Large intestine (tissue), 3 donors: ENCODE data around the gene CDC34. TPM values are rescaled to one million over a fixed set of nuclear protein-coding genes. Genes with fewer than 3 reads are reported as not detected.
A peak's percentile ranks its signal among the peaks of the same experiment; 100 is the strongest.

Experiments used
- DNase-seq, 2 donors: peaks; one replicate each; pipeline versions ENCODE4 v3.0.0 to v3.0.0-alpha.2; 2013
- H3K27ac ChIP-seq: one replicate; pipeline ENCODE4 v1.5.1; 2013; ENCODE audit warnings: low read length
- H3K27me3 ChIP-seq: 2 replicates; pipeline ENCODE4 v1.6.1; 2013; ENCODE audit warnings: low read length; ENCODE audit not compliant: control insufficient read depth, insufficient read depth
- H3K36me3 ChIP-seq: 2 replicates; pipeline ENCODE4 v1.6.1; 2013; ENCODE audit warnings: low read length; ENCODE audit not compliant: control insufficient read depth, insufficient read depth
- H3K4me1 ChIP-seq: one replicate; pipeline ENCODE4 v1.6.1; 2013; ENCODE audit warnings: low read length; ENCODE audit not compliant: control insufficient read depth, insufficient read depth
- H3K4me3 ChIP-seq: one replicate; pipeline ENCODE4 v1.5.1; 2013; ENCODE audit warnings: low read length
- H3K9me3 ChIP-seq: one replicate; pipeline ENCODE4 v1.6.1; 2013; ENCODE audit warnings: mild to moderate bottlenecking, low read depth, low read length, moderate library complexity; ENCODE audit not compliant: control insufficient read depth
- WGBS: methylation state at CpG from one replicate; pipeline ENCODE4 v1.1.5; 2013; ENCODE audit warnings: low lambda C conversion rate; ENCODE audit not compliant: insufficient coverage; 5-methylcytosine and 5-hydroxymethylcytosine counted together
- polyA plus RNA-seq: library from polyadenylated mRNA; unstranded; fragments of 120-200 nt; gene quantifications from one replicate; pipeline ENCODE4 v1.2.1, GENCODE V29; 2013

The CDC34 gene
- polyA plus RNA-seq, 1 donor, result 69.8 TPM

DNA sequence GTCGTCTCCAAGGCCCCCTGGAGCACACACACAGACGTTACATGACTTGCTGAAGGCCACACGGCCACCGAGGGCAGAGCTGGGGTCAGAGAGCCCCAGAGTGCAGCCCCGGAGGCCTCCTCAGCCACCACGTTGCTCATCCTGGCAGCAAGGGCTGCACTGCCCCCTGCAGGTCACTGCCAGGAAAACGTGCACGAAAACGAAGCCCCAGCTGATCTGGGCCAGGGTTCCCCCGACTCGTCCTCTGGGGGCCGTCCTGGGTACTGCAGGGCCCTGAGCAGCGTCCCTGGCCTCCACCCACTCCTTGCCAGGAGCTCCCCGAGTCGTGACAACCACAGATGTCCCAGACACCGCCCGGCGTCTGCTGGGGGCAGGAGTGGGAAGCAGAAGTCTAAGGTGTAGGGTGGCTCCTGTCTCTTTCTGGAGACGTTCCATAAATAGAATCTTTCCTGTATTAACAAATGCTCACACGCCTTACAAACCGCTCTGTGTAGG lies 20.9 kb upstream of the CDC34 start:
- peak overlapping the region; percentile 87 for H3K27ac ChIP-seq
- peak overlapping the region; percentile 6 for H3K4me3 ChIP-seq
- peaks cover 6% of the 10 kb centered on the region for H3K9me3 ChIP-seq
- no CpG with 5 or more reads among the region's 21 CpGs for WGBS
- peaks cover 8% of the 10 kb centered on the region for H3K36me3 ChIP-seq
- peak; percentile 88 to 90 for DNase-seq
- H3K27me3 ChIP-seq, result no peaks in the 10 kb centered on the region
- peaks cover 43% of the 10 kb centered on the region for H3K4me1 ChIP-seq

DNA sequence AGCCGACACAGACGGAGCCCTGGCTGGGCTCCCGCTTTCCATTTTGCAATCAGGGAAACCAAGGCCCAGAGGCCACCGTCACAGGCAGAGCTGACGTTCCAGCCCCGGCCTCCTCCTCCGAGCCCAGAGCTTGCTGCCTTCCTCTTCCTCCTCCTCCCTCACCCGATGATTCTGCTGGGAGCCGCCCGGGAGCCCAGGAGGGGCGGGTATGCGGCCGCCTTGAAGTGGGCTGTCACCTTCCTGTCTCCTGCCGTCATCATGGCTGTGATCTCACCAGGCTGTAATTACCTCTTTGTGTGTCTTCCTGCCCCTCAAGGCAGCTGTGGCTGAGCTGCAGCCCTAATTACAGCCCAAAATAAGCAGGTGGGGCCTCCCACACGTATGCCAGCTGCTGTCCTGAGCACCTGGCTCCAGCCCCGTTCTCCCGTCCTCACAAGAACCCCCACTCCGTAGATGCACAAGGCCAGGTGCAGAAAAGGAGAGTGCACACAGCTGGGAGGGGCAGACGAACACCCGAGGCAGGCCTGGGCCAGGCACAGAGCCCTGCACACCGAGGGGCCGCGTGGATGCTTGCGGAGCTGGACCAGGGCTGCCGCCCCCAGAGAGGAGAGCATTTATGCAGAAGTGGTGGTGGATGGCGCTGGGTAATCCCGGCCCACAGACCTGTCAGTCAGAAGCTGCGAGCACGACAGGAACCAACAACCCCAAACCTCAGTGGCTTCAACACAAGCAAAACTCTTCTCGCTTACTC lies 20.3 kb upstream of the CDC34 start:
- peak overlapping the region; percentile 6 for H3K4me3 ChIP-seq
- H3K4me1 ChIP-seq, result peaks cover 43% of the 10 kb centered on the region
- H3K27ac ChIP-seq, result peak overlapping the region; percentile 87
- peak; percentile 76 to 93 for DNase-seq
- peaks cover 8% of the 10 kb centered on the region for H3K36me3 ChIP-seq
- H3K27me3 ChIP-seq, result no peaks in the 10 kb centered on the region
- WGBS, result no CpG with 5 or more reads among the region's 30 CpGs
- peaks cover 6% of the 10 kb centered on the region for H3K9me3 ChIP-seq

DNA sequence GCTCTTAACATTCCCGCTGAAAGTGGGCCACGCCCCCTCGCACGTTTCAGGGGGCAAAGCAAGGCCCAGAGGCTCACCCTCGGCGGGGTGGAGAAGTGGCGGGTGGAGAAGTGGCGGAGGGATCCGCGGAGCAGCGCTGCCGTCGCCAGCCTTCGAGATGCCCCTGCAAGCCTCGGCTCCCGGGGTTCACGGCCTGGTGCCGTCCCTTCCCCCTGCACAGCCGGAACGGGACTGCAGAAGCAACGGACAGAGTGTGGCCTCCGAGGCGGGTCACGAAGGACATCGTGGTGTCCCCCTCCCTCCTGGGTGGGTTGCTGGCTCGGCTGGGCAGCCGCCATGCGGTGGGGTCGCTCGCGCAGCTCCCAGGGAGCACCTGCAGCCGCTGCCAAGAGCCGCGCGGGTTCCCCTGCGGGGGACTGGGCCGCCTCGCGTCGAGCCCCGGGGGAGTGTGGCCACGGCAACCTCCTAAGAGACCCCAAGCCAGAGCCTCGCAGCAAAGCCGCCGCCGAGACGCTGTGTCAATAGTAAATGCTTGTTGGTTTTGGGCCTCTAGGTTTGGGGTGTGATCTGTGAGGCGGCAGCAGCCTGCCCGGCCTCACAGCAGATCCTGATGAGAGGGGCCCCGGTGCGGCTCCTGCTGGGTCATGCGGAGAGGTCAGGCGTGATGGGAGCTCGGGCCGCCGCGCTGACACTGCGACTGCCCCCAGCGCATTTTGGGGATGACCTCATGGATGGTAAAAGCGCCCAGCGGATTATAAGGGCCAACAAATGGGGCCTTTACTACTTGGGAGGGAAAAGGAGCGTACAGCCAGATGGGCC lies 18.8 kb upstream of the CDC34 start:
- no CpG with 5 or more reads among the region's 62 CpGs for WGBS
- no peak for DNase-seq
- Histone ChIP-seq H3K9me3 (peaks cover 5% of the 10 kb centered on the region), H3K4me3 (no peak overlapping the region), H3K36me3 (peaks cover 8% of the 10 kb centered on the region), H3K27me3 (no peaks in the 10 kb centered on the region), H3K27ac (no peak overlapping the region), H3K4me1 (peaks cover 50% of the 10 kb centered on the region)

DNA sequence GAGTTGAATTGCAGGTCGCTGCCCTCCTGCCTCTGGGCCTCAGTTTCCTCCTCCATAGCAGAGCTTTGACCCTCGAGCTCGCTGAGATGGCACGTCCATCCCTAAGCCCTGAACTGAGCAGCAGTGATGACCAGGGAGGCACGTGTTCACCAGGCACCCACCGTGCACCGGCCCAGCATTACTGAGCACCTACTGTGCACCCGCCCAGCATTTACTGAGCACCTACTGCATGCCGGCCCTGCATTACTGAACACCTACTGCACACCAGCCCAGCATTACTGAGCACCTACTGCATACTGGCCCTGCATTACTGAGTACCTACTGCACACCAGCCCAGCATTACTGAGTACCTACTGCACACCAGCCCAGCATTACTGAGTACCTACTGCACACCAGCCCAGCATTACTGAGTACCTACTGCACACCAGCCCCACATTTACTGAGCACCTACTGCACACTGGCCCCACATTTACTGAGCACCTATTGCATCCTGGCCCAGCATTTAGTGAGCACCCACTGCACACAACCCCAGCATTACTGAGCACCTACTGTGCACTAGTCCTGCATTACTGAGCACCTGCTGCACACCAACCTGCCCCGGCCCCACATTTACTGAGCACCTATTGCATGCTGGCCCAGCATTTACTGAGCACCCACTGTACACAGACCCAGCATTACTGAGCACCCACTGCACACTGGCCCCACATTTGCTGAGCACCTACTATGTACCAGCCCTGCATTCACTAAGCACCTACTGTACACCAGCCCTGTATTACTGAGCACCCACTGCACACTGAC lies 18.0 kb upstream of the CDC34 start:
- peaks cover 8% of the 10 kb centered on the region for H3K36me3 ChIP-seq
- no peak overlapping the region for H3K27ac ChIP-seq
- no CpG with 5 or more reads among the region's 10 CpGs for WGBS
- DNase-seq, result no peak
- H3K9me3 ChIP-seq, result peaks cover 6% of the 10 kb centered on the region
- peaks cover 42% of the 10 kb centered on the region for H3K4me1 ChIP-seq
- no peak overlapping the region for H3K4me3 ChIP-seq
- H3K27me3 ChIP-seq, result no peaks in the 10 kb centered on the region

DNA sequence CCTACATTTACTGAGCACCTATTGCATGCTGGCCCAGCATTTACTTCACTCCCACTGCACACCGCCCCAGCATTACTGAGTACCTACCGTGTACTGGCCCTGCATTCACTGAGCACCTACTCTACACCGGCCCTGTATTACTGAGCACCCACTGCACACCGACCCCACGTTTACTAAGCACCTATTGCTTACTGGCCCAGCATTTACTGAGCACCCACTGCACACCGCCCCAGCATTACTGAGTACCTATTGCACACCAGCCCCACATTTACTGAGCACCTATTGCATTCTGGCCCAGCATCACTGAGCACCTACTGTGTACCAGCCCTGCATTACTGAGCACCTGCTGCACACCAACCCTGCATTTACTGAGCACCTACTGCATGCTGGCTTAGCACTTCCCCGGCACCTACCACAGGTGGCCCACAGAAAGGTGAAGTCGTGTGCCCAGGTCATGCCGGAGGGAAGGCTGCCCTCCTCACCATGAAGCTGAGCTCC lies 17.3 kb upstream of the CDC34 start:
- no peak overlapping the region for H3K4me3 ChIP-seq
- H3K36me3 ChIP-seq, result peaks cover 4% of the 10 kb centered on the region
- DNase-seq, result no peak
- peaks cover 10% of the 10 kb centered on the region for H3K9me3 ChIP-seq
- H3K27ac ChIP-seq, result no peak overlapping the region
- WGBS, result no CpG with 5 or more reads among the region's 9 CpGs
- no peaks in the 10 kb centered on the region for H3K27me3 ChIP-seq
- H3K4me1 ChIP-seq, result peaks cover 37% of the 10 kb centered on the region

DNA sequence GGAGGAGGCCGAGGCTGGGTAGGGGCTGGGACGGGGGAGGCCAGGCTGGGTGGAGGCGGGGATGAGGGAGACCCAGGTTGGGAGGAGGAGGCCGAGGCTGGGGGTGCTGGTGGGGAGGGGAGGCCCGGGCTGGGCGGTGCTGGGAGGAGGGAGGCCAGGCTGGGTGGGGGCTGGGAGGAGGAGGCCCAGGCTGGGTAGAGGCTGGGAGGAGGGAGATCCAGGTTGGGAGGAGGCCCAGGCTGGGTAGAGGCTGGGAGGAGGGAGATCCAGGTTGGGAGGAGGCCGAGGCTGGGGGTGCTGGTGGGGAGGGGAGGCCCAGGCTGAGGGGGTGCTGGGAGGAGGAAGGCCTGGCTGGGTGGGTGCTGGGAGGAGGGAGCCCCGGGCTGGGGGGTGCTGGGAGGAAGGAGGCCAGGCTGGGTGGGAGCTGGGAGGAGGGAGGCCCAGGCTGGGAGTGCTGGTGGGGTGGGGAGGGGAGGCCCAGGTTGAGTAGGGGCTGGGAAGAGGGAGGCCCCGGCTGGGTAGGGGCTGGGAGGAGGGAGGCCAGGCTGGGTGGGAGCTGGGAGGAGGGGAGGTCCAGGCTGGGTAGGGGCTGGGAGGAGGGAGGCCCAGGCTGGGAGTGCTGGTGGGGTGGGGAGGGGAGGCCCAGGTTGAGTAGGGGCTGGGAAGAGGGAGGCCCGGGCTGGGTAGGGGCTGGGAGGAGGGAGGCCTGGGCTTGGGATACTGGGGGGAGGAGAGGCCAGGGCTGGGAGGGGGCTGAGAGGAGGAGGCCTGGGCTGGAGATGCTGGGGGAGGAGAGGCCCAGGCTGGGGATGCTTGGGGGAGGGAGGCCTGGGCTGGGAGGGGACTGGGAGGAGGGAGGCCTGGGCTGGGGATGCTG lies 13.6 kb upstream of the CDC34 start:
- Histone ChIP-seq H3K27ac (peak overlapping the region; percentile 52), H3K4me1 (peaks cover 13% of the 10 kb centered on the region), H3K27me3 (no peaks in the 10 kb centered on the region), H3K36me3 (peaks cover 2% of the 10 kb centered on the region), H3K4me3 (no peak overlapping the region), H3K9me3 (peaks cover 23% of the 10 kb centered on the region)
- DNase-seq, result peak; percentile 92 to 94
- WGBS, result no CpG with 5 or more reads among the region's 10 CpGs

DNA sequence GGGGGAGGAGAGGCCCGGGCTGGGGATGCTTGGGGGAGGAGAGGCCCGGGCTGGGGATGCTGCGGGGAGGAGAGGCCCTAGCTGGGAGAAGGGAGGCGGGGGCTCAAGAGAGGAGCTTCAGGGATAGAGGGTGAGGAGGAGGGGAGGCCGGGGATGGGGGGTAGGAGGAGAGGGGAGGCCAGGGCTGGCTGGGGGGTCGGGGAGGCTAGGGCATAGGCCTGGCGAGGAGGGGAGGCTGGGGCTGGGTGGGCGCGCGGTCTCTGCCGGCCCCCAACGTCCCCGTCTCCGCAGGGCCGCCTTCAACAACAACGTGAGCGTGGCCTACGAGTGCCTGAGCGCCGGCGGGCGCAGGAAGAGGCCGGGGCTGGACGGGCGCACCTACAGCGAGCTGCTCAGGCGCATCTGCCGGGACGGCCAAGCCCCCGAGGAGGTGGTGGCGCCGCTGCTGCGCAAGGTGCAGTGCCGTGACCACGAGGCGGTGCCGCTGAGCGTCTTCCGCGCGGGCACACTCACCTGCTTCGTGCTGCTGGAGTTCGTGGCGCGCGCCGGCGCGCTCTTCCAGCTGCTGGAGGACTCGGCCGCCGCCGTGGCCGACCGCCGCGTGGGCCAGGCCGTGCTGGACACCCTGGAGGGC lies 12.8 kb upstream of the CDC34 start:
- Histone ChIP-seq H3K4me3 (peak overlapping the region; percentile 38), H3K4me1 (peaks cover 8% of the 10 kb centered on the region), H3K9me3 (peaks cover 25% of the 10 kb centered on the region), H3K36me3 (peaks cover 2% of the 10 kb centered on the region), H3K27ac (peak overlapping the region; percentile 75), H3K27me3 (no peaks in the 10 kb centered on the region)
- peak; percentile 71 to 87 for DNase-seq
- WGBS, result no CpG with 5 or more reads among the region's 58 CpGs

DNA sequence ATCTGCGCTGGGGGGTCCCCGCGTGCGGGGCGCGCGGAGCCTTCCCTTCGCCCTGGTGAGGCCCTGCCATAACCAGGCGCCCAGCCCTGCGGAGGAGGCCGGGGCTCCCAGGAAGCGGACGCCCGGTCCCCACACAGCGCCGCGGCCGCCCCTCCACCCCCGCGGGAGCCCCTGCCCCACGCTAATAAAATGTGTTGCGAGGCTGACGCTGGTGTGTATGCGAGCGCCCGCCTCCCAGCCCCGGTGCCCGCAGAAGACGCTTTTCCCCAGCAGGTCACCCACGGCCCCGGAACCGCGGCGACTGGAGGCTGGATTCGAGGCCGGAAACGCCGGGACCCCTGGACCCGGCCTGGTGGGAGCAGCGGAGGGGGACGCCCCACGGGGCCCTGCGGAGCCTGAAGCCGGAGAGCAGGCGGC lies 12.1 kb upstream of the CDC34 start:
- no peak for DNase-seq
- H3K27me3 ChIP-seq, result no peaks in the 10 kb centered on the region
- H3K36me3 ChIP-seq, result peaks cover 2% of the 10 kb centered on the region
- no peak overlapping the region for H3K4me3 ChIP-seq
- peaks cover 29% of the 10 kb centered on the region for H3K9me3 ChIP-seq
- H3K4me1 ChIP-seq, result peaks cover 8% of the 10 kb centered on the region
- no peak overlapping the region for H3K27ac ChIP-seq
- WGBS, result no CpG with 5 or more reads among the region's 45 CpGs

DNA sequence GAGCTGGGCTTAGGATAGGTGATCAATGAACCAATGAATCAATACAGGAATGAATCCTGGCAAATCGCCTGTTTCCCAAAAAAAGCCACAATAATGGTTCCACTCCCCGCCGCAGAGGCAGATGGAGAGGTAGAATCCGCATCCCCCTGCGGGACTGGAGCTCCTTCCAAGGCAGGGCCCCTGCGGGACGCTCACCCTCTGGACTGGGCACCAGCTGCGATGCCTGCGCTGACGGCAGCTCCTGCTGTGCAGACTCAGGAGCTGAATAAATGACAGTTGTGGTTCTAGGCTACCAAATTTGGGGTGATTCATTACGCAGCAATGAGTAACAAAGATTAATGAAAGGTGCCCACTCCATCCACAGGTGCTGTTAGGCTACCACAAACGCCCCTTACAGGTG lies 8.8 kb upstream of the CDC34 start:
- H3K4me1 ChIP-seq, result peaks cover 5% of the 10 kb centered on the region
- DNase-seq, result no peak
- no peak overlapping the region for H3K4me3 ChIP-seq
- H3K27me3 ChIP-seq, result no peaks in the 10 kb centered on the region
- H3K27ac ChIP-seq, result no peak overlapping the region
- peaks cover 29% of the 10 kb centered on the region for H3K9me3 ChIP-seq
- no CpG with 5 or more reads among the region's 12 CpGs for WGBS
- peaks cover 2% of the 10 kb centered on the region for H3K36me3 ChIP-seq
